T-helper 2 cell treated with Interferon-gamma antibody and Interleukin-4, amounts not matched to agents 5 μg/mL and 100 μg/mL, for 36 hours (primary cell): ENCODE data around the gene SPIN4.

Experiments
- DNase-seq: peaks from one replicate; pipeline ENCODE4 v3.0.0; 2021; ENCODE audit warnings: low spot score
- H3K27ac Mint-ChIP-seq: one replicate; pipeline ENCODE4 v1.8.0; 2021; ENCODE audit warnings: mild to moderate bottlenecking, mixed read lengths
- H3K27me3 Mint-ChIP-seq: one replicate; pipeline ENCODE4 v1.8.0; 2021; ENCODE audit warnings: low read depth, mixed read lengths
- H3K36me3 Mint-ChIP-seq: one replicate; pipeline ENCODE4 v1.8.0; 2021; ENCODE audit warnings: low read depth, mixed read lengths
- H3K4me1 Mint-ChIP-seq: one replicate; pipeline ENCODE4 v1.8.0; 2021; ENCODE audit warnings: low read depth, mixed read lengths
- H3K4me3 Mint-ChIP-seq: one replicate; pipeline ENCODE4 v1.8.0; 2022; ENCODE audit warnings: mild to moderate bottlenecking, moderate library complexity, mixed read lengths
- H3K9me3 Mint-ChIP-seq: one replicate; pipeline ENCODE4 v1.8.0; 2021; ENCODE audit warnings: mixed read lengths

SPIN4 gene

GRCh38 chrX:63299596-63299995 lies 51.5 kb downstream of the SPIN4 start:
- Mint-ChIP-seq H3K27me3 (no peaks in the 10 kb centered on the region), H3K36me3 (no peaks in the 10 kb centered on the region), H3K4me1 (no peaks in the 10 kb centered on the region), H3K27ac (no peak overlapping the region), H3K4me3 (no peak overlapping the region), H3K9me3 (peaks cover 4% of the 10 kb centered on the region)
- no peak for DNase-seq
